HEK293 (cell line): ENCODE data around the gene NCMAP.

Experiments used
- CTCF ChIA-PET: fragments of 350-600 bp; formaldehyde crosslinking; extraction: SDS; loops from one replicate; lab custom pipeline; 2021; ENCODE audit warnings: antibody characterized with exemption; lab: Yijun Ruan, JAX
- POLR2A ChIA-PET: fragments of 300-600 bp; formaldehyde crosslinking; extraction: SDS; loops from one replicate; lab custom pipeline; 2020; ENCODE audit warnings: antibody characterized with exemption, inconsistent platforms; lab: Yijun Ruan, JAX
- H3K27ac ChIP-seq: fragments of 200-500 bp; sonication (Bioruptor generic); 2 replicates; pipeline ENCODE4 v1.5.1; 2014; ENCODE audit warnings: low read depth, low read length, control low read depth, inconsistent platforms; ENCODE audit errors: extremely low read depth
- H3K36me3 ChIP-seq, 2 experiments: fragments of 200-500 bp in 1 of 2; sonication (Bioruptor generic) in 1 of 2; 1 replicate in 1 of 2; 2 replicates in 1 of 2; pipeline ENCODE4 v1.5.1; 2014 to 2017; ENCODE audit warnings: inconsistent platforms in 2 of 2, low read length in 2 of 2; ENCODE audit not compliant: control insufficient read depth in 2 of 2, insufficient read depth in 1 of 2
- H3K4me1 ChIP-seq: fragments of 200-500 bp; sonication (Bioruptor generic); 2 replicates; pipeline ENCODE4 v1.5.1; 2014; ENCODE audit warnings: mild to moderate bottlenecking, low read length, inconsistent platforms; ENCODE audit not compliant: control insufficient read depth, insufficient read depth
- H3K4me3 ChIP-seq: 2 replicates; pipeline ENCODE4 v1.5.1; 2011; ENCODE audit warnings: low read depth, mild to moderate bottlenecking, control low read depth, low read length, moderate library complexity
- H3K9me3 ChIP-seq: fragments of 200-500 bp; sonication (Bioruptor generic); 2 replicates; pipeline ENCODE4 v1.5.1; 2014; ENCODE audit warnings: low read depth, low read length, inconsistent platforms; ENCODE audit not compliant: control insufficient read depth, insufficient read depth
- BCL11A ChIP-seq: fragments of 450-650 bp; formaldehyde crosslinking; IDR thresholded peaks from 2 replicates; pipeline ENCODE4 v1.5.1; 2016; ENCODE audit warnings: low read depth, missing biosample characterization, missing genetic modification characterization
- EGR2 ChIP-seq: fragments of 450-650 bp; formaldehyde crosslinking; IDR thresholded peaks from 2 replicates; pipeline ENCODE4 v1.5.1; 2016; ENCODE audit warnings: low read depth, missing biosample characterization, missing genetic modification characterization
- GLIS1 ChIP-seq: fragments of 450-650 bp; formaldehyde crosslinking; IDR thresholded peaks from 2 replicates; pipeline ENCODE4 v1.5.1; 2016; ENCODE audit warnings: missing biosample characterization, missing genetic modification characterization
- PBX3 ChIP-seq: sonication (generic); formaldehyde crosslinking; IDR thresholded peaks from 2 replicates; pipeline ENCODE4 v1.8.1; 2022; ENCODE audit warnings: mild to moderate bottlenecking, moderate library complexity, missing genetic modification reagents
- ZBTB17 ChIP-seq: fragments of 450-650 bp; formaldehyde crosslinking; IDR thresholded peaks from 2 replicates; pipeline ENCODE4 v1.5.1; 2016; ENCODE audit warnings: missing biosample characterization, missing genetic modification characterization
- ZFHX2 ChIP-seq: fragments of 450-650 bp; formaldehyde crosslinking; conservative IDR thresholded peaks from 2 replicates; pipeline ENCODE4 v1.5.1; 2016; ENCODE audit warnings: missing biosample characterization, missing genetic modification characterization
- ZNF16 ChIP-seq: fragments of 450-650 bp; formaldehyde crosslinking; IDR thresholded peaks from 2 replicates; pipeline ENCODE4 v1.5.1; 2016; ENCODE audit warnings: low read depth, missing biosample characterization, missing genetic modification characterization
- ZNF19 ChIP-seq: fragments of 450-650 bp; formaldehyde crosslinking; IDR thresholded peaks from 2 replicates; pipeline ENCODE4; 2016; ENCODE audit warnings: missing biosample characterization, missing genetic modification characterization, low read depth
- ZNF266 ChIP-seq: fragments of 450-650 bp; formaldehyde crosslinking; IDR thresholded peaks from 2 replicates; pipeline ENCODE4 v1.5.1; 2016; ENCODE audit warnings: missing biosample characterization, missing genetic modification characterization, low read depth
- ZNF280C ChIP-seq: fragments of 450-650 bp; formaldehyde crosslinking; IDR thresholded peaks from 2 replicates; pipeline ENCODE4 v1.5.1; 2016; ENCODE audit warnings: missing biosample characterization, missing genetic modification characterization
- ZNF302 ChIP-seq: fragments of 450-650 bp; formaldehyde crosslinking; IDR thresholded peaks from 2 replicates; pipeline ENCODE4 v1.5.1; 2016; ENCODE audit warnings: missing biosample characterization, missing genetic modification characterization, low read depth
- ZNF48 ChIP-seq: fragments of 450-650 bp; formaldehyde crosslinking; IDR thresholded peaks from 2 replicates; pipeline ENCODE4 v1.5.1; 2016; ENCODE audit warnings: missing biosample characterization, missing genetic modification characterization
- TF ChIP-seq, protein P1 (sequence below): fragments of 450-650 bp; formaldehyde crosslinking; IDR thresholded peaks from 2 replicates; pipeline ENCODE4 v1.5.1; 2017; ENCODE audit warnings: missing biosample characterization, missing genetic modification characterization

Gene NCMAP

DNA sequence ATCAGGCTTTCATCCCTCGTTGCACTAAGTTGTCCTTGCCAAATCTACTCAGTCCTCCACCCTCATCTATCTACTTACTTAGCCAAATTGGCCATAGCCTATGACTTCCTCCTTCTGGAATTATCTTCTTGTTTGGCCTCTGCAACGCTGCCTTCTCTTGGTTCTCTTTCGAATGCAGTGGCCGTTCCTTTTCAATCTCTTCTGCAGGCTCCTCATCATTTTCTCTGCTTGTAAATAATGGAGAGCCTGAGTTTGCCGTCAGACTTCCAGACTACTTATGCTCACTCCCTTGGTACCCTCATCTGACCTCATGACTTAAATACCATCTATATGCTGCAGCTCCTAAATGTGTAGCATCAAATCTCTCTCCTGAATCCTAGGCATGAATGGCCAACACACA is 64.8 kb downstream of the NCMAP start (continued):
- no peak for TF ChIP-seq ZNF48 (tag by site-specific recombination)

DNA sequence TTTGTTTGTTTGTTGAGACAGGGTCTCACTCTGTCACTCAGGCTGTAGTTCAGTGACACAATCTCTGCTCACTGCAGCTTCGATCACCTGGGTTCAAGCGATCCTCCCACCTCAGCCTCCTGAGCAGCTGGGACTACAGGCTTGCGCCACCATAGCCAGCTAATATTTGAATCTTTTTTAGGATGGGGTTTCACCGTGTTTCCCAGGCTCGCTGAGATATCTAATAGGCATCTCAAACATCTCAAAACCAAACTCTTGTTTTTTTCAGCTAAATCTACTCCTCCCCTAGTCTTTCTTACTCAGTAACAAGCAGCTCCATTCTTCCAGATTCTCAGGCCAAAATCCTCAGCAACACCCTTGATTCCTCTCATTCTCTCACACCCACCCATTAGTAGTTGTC is 65.2 kb downstream of the NCMAP start:
- TF ChIP-seq, protein P1, sequence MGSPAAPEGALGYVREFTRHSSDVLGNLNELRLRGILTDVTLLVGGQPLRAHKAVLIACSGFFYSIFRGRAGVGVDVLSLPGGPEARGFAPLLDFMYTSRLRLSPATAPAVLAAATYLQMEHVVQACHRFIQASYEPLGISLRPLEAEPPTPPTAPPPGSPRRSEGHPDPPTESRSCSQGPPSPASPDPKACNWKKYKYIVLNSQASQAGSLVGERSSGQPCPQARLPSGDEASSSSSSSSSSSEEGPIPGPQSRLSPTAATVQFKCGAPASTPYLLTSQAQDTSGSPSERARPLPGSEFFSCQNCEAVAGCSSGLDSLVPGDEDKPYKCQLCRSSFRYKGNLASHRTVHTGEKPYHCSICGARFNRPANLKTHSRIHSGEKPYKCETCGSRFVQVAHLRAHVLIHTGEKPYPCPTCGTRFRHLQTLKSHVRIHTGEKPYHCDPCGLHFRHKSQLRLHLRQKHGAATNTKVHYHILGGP: no peak
- TF ChIP-seq ZNF302 (tag by site-specific recombination): no peak
- CTCF ChIA-PET: interaction anchor here (0.7 to 1.9 kb wide), 5 partner anchors 14 to 230 kb away, joined by 3 to 9 read pairs (median 4); no protein-coding TSS in a partner anchor

DNA sequence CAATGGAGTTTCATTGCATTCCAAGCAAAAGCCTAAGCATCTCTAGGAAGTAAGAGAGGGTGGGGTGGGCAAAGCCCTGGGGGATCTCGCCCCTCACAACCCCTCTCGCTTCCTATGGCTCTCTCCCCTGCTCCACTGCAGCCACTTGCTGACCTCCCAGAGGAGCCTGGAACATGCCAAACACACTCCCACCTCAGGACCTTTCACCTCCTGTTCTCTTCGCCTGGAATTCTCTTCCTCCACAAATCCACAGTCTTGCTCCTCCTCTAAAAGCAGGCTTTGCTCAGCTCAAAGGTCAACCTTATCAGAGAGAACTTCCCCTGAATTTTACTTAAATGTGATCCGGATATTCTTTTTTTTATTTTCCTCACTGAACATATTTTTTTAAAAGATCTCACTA is 66.3 kb downstream of the NCMAP start:
- no peaks in the 10 kb centered on the region for H3K4me1 ChIP-seq
- no peak overlapping the region for H3K4me3 ChIP-seq
- no peak overlapping the region for H3K27ac ChIP-seq
- no peaks in the 10 kb centered on the region for H3K36me3 ChIP-seq
- TF ChIP-seq BCL11A (tag by site-specific recombination) (no peak), ZNF280C (tag by site-specific recombination) (no peak), ZNF266 (tag by site-specific recombination) (no peak), ZNF16 (tag by site-specific recombination) (no peak), ZNF19 (no peak), GLIS1 (tag by site-specific recombination) (no peak), PBX3 (no peak)
- no peaks in the 10 kb centered on the region for H3K9me3 ChIP-seq
- CTCF ChIA-PET: interaction anchor here (1.9 kb wide), 1 partner anchor 35 kb away, joined by 9 read pairs; no protein-coding TSS in a partner anchor
- POLR2A ChIA-PET: interaction anchor here (1.1 kb wide), 1 partner anchor 20 kb away, joined by 3 read pairs; no protein-coding TSS in a partner anchor

More for the DNA sequence above, 65.2 kb downstream of the NCMAP start:
- no peaks in the 10 kb centered on the region for H3K36me3 ChIP-seq
- H3K4me3 ChIP-seq: no peak overlapping the region
- no peaks in the 10 kb centered on the region for H3K4me1 ChIP-seq
- H3K9me3 ChIP-seq: no peaks in the 10 kb centered on the region
- POLR2A ChIA-PET: no interaction called here
- no peak overlapping the region for H3K27ac ChIP-seq

GRCh38 chr1:24632832-24633175 is 76.9 kb downstream of the NCMAP start:
- H3K4me1 ChIP-seq: no peaks in the 10 kb centered on the region
- H3K9me3 ChIP-seq: no peaks in the 10 kb centered on the region
- TF ChIP-seq ZBTB17 (tag by site-specific recombination) (no peak), ZFHX2 (tag by site-specific recombination) (0 out of 2 replicates have a peak, but pooled peaks have one; percentile 18), EGR2 (tag by site-specific recombination) (peak; percentile 41; the same call in 1 of the 2 replicates)
- no peak overlapping the region for H3K4me3 ChIP-seq
- ChIA-PET POLR2A (no interaction called here), CTCF (interaction anchor here (1.0 to 3.0 kb wide), 4 partner anchors 46 to 242 kb away, joined by 3 to 8 read pairs (median 4); partner anchors contain the start of gene NIPAL3)
- H3K36me3 ChIP-seq: no peaks in the 10 kb centered on the region
- no peak overlapping the region for H3K27ac ChIP-seq
